ENCODE results near the gene FRYL.

- TF ChIP-seq CTCF (IDR thresholded peaks at IDR 0.05; ENCODE audit: low read length): no peak
- TF ChIP-seq EZH2 (IDR thresholded peaks at IDR 0.05; ENCODE audit: borderline replicate concordance, low read length): no peak
These were observed 69.5 kb downstream of the FRYL start for GRCh38 chr4:48710446-48711209.

All from OCI-LY1 (cell line).